HG02973 (cell line): Measurements from ENCODE around the gene SGMS1.
A peak's percentile ranks its signal among the peaks of the same experiment; 100 is the strongest.
"Not testable (repeated sequence)": the region's sequence is repeated elsewhere in the genome, so short reads cannot be mapped to it uniquely, and the experiment has no call there.

Experiments
- ATAC-seq: cut with Tn5 transposase; IDR thresholded peaks from one replicate; pipeline ENCODE4 v1.9.1; 2021; ENCODE audit warnings: moderate library complexity; ENCODE audit not compliant: unreplicated experiment

The SGMS1 gene

DNA sequence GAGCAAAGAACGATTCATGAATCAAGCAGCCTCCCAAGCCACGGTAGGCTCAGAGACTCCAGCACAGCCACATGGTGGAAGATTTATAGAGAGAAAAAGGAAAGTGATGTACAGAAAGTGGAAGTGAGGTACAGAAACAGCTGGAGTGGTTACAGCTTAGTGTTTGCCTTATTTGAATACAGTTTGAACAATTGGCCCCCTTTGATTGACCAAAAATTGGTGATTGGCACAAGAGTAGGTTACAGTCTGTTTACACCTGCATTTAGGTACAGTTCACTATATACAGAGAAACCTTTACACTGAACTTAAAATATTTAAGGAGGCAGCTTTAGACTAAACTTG is 236.1 kb downstream of the SGMS1 start:
- peak; percentile 74 for ATAC-seq

DNA sequence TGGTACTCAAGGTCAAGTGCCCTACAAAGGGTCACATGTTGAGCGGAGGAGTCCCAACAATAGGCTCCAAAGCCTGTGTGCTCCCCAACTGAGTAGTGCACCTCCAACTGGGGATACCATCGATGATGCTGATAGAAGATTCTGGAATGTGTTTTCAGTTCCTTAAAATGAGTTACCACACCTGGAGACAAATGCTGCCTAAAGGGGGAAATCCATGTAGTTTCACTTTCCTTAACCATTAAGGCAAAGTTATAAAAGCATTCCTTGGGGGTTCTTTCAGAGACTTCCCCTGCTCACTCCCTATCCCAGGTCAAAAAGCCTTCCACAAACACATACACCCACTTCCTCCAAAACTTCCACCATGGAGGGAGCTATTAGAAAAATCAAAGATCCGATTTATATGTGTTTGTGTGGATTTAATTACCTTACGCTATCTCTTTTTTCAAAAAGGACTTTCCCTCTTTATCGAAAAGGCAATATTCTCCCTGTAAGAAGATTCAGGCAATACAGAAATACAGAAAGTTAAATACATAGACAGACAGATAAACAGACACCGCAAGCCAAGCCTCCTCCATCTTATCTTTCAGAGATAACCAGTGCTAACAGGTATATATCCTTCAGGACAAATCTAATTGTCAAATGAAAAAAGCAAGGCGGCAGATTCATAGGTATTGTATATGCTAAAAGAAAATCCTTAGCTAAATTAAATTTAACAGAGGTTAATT is 236.6 kb downstream of the SGMS1 start:
- ATAC-seq = no peak

DNA sequence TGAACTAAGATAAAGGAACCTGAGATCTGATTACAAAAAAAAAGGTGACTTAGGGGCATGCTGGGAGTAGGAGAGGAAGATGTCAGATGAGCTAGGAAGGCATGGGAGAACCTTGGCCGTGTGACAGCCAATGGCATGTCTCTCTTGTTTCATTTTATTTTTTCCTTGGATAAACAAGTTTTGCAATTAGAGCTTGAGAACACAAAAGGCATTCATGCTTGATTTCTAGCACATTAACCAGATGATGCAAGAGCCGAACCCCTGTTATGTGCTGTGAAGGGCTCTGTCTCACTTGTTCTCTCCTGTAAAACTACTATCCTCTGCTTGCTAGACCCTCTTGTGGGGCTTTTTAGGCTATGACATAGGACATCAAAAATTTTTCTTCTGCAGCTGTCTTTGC is 238.1 kb downstream of the SGMS1 start:
- ATAC-seq = no peak

DNA sequence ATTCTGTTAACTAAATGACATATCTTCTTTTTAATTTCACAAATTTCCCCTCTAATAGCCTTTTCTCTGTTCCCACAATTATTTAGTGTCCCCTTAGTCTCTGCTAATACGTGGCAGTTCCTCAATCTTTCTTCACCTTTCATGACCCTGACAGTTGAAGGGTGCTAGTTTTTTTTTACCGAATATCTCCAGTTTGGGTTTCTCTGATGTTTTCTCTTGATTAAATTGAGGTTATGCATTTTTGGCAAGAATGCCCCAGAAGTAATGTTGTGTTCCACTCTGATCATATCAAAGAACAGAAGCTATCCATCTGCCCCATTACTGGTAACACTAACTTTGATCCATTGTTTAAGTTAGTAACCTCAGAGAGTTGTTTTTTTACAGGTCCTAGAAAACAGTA is 238.9 kb downstream of the SGMS1 start:
- no peak for ATAC-seq

DNA sequence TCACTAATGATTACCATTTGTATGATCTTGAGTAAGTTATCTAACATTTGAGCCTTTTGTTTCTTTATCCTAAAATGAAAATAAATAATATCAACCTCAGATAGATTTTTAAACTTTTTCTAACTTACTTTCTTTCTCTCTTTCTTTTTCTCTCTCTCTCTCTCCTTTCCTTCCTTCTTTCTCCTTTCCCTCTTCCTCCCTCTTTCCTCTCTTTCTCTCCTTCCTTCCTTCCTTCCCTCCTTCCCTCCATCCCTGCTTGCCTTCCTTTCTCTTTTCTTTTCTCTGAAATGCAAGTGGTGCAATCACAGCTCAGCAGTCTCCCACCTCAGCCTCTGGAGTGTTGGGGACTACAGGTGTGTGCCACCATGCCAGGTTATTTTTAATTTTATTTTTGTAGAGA is 239.5 kb downstream of the SGMS1 start:
- no peak for ATAC-seq

DNA sequence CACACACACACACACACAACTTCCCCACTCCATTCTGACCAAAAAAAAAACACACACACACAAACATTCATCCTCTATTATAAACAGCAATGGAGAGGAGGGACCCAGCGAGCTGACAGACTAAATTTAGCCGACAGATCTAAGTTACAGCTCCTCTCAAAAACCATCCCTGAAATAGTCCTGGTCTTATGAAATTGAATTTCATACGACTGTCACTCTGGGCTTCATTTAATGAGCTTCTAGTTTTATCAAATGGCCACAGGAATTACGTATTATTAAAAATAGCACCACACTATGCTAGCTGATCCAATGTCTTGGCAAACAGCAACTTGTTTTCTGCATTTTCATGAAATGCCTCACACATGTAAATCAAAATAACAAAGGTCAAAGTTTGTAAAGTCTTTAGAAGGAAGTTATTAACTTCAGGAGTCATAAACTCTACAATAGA is 241.2 kb downstream of the SGMS1 start:
- ATAC-seq = no peak

DNA sequence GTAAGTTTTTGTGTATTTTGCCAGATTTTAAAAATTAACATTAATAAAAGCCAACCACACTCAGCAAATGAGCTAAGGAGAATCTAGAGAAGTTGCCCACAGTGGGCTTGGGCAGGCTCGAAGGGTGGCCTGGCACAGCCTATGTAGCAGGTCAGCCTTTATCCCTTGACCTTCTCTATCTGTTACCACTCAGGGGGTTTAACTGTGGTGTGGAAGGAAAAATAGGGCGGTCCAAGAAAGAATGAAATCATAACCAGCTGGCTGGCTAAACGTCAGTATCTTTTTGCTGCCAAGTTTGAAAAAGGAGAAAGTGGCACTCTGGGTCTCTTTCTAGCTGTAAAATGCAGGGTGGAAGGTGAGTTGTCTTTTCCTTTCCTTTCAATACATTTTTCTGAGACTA is 242.1 kb downstream of the SGMS1 start:
- no peak for ATAC-seq

DNA sequence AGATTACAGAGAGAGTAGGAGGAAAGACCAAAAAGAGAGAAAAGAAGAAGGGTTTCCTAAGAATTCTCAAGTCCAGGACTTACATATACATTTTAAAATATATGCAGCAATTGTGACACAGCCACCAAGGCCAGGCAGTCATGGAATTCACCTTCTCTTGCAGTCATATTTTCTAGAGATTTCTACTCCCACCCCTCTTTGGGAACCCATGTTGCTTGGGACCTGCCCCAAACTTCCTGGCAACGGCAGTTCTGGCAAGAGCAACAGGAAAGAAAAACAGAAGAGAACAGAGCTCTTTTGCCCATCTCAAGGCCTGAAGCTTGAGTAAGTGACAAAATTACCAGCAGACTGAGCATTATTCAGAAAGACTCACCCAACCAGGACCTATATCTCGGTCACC is 244.1 kb downstream of the SGMS1 start:
- ATAC-seq = no peak

DNA sequence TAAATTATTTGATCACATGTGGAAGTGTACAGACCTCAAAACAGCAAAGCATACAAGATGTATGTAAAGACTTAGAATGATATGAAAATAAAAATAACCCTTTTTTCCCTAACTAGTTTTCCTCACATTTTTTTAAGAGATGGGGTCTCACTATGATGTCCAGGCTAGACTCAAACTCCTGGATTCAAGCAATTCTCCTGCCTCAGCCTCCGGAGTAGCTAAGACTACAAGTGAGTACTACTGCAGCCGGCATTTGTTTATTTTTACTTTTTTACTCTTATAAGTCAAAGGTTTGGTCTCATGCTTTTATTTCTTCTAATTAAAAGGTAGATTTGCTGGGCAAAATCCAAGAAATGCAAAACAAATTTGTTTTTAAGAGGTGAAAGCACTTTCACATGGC is 248.0 kb downstream of the SGMS1 start:
- no peak for ATAC-seq

DNA sequence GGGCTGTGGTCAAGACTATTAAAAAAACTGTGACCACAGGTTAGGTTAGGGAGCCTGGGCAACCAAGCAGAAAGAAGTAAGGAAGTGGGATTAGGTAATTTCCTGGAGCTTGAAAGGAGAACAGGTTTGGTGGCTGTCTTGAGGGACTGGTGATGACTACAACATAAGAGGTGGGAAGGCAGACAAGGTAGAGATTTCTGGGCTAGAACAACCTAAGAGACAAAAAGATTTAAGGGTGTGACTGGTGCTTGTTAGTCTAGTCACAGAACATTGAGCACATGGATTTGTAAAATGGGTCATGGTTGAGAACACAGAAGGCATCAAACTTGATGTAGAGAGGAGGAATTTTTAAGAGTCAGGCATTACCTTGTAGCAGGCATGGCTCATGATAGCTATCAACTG is 248.7 kb downstream of the SGMS1 start:
- no peak for ATAC-seq

DNA sequence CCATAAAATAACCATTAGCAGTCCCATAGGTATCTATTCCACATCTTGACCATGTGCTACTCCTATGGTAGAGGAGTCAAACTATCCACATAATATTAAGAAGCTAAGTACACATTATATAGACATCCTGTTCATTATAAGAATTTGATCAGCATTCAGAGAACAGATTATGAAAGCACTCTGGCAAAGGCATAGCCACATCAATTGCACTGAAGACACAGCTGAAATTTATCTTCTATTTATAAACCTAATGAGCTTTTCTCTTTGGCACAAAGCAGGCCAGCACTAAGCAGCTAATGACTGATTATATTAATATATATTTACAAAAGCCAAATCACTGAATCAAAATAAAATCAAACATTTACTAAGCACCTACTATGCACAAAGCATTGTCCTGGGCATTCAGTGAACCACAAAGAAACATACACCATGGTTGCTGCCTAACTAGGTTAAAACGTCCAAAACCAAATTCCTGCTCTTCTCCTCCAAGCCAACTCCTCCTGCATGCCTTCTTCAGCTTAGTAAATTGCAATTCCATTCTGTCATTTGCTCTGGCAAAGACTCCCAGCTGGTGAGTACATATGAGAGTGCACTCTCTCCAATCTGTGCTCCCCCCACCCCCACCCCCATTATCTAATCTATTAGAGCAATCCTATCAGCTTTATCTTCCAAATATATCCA is 249.8 kb downstream of the SGMS1 start:
- ATAC-seq = no peak

DNA sequence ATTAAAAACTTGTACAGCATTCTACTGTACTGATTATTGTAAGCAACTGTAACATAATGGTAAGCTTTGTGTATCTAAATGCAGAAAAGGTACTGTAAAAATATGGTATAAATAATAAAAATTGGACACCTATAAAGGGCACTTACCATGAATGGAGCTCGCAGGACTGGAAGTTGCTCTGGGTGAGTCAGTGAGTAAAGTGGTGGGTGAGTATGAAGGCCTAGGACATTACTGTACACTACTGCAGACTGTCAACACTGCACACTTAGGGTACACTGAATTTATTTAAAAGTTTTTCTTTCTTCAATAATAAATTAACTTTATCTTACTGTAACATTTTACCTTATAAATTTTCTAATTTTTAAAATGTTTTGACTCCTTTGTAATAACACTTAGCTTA is 253.8 kb downstream of the SGMS1 start:
- ATAC-seq = no peak

DNA sequence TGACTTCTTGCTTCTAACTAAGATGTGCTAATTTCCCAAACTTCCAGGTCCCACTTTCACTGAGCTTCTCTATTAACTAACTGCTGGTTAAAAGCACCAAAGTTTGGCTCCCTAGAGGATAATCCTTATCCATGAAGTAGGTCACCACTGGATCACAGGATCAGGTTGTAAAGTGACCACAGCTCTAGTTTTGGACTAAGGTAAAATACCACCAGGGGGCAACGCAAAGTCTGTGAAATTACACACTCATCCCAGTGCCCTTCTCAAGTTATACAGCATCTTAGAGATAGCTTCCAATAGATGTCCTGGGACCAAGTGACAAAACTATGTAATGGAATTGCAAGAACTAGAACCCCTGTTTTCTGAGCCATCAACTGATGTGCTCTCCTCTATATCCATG is 256.0 kb downstream of the SGMS1 start:
- ATAC-seq = no peak

DNA sequence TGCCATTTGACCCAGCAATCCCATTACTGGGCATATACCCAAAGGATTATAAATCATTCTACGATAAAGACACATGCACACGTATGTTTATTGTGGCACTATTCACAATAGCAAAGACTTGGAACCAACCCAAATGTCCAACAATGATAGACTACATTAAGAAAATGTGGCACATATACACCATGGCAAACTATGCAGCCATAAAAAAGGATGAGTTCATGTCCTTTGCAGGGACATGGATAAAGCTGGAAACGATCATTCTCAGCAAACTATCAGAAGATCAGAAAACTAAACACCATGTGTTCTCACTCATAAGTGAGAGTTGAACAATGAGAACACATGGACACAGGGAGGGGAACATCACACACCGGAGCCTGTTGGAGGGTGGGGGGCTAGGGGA is 257.3 kb downstream of the SGMS1 start:
- ATAC-seq = not testable (repeated sequence)

DNA sequence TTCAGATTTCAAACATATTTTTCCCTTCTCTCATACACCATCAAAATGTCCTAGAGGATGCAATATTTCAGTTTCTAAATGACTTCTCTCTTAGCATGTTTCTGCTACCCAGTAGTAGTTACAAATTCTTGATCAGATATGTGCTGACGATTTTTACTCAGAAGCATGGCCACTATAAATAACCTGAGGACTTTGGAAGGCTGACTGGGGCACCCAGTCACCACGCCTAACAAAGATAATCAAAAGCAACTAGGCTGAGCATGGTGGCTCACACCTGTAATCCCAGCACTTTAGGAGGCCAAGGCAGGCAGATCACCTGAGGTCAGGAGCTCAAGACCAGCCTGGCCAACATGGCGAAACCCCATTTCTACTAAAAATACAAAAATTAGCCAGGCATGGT is 259.0 kb downstream of the SGMS1 start:
- ATAC-seq = not testable (repeated sequence)

DNA sequence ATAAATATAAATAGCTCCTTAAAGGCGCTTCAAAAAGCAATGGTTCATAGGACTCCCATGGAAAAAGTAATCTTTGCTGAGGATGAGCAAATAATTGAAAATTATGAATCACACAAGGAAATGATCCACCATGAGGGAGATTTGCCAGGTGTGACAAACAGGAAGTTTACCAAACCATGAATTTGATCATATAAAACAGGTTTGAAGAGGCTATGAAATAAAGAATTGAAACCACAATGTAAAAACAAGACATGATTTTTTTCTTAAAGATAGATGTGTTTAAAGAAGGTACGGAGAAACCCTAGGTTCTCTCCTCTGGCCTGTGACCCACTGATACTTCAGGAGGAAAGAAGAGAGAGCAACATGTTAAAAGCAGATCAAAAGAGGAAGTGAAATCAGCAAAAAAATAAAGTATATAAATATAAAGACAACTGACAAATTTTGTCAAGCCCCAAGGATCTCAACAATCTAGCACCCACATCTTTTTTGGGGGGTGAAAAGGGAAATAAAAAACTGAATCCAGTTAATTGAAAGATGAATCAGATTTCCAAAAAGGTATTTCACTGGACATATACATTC is 261.1 kb downstream of the SGMS1 start:
- peak; percentile 70 for ATAC-seq

DNA sequence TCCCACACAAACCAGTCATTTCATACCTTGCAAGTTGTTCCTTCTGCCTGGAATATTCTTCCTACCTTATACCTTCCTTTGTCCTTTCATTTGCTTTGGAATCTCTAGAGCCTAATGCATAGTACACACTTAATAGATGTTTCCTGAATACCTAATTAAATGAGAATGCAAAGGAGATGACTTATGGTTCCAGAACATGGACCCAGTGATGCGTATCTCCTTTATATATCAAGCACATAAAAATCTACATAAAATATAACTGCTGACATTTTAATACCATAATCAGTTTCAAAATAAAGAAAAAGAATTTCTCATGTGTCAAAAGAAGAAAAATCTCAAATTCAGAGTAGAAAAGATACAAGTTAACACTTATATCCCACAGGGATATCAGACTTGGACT is 261.8 kb downstream of the SGMS1 start:
- no peak for ATAC-seq

DNA sequence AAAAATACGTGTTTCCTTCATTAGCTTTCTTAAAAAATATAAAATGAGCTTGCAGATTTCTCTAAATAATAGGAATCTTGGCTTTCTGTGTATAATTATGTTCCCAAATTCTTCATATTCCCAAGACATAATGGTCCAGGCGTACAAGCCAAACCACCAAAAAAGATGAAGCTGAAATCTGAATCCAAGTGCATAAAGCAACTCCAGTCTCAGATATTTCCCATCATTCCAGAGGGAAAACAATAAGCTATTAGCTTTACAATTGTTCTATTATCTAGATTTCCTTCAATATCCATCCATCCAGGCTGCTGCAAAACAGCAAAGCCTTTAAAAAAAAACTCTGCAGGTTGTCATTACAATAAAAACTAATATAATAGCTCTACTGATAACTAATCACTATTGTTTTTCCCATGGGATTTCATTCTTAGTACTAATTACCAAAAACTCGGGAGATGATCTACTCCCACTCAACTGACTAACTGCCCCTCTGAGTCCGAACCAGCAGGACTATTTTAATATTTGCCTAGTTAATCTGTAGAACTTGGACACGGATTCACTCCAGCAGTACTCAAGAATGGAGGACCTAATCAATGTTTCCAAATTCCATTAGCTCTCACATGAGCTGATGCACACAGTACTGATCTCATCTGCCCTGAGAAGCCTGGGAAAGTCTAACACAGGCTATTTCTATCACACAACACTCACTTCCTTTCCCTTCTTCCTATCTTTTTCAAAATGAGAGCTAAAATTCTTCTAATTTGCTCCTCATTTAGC is 263.5 kb downstream of the SGMS1 start:
- no peak for ATAC-seq

DNA sequence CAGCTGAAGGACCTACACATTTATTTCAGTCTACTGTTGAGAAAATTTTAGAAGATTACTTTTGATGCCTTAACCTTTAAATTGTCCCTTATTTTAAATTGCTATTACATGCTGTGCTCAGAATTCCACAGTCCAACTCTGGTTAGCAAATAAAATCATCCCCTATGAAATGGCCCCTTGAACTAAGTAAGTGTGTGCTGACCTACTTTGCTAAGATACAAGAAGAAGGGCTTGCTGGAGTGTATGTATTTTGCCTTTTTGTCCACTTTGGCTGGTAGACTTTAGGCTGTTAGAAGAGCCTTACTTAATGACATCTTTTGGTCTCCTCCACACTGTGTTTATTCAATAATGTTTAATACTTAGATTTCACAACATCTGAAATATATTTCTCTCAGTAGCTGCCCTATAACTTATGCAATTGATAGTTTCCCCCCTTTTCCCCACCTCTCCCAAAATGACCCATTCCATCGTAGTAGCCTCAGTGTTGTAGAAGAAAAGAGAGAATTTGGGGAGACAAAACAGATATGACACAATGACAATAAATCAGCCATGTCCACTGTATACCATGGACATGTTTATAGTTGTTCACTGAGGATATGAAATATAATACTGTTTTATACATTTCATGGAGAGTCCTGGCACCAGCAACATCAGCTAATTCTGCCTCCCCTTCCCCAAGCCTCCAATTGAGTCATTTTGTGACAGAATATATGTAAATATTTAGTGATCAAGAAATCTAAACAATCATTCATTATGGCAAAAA is 264.6 kb downstream of the SGMS1 start:
- ATAC-seq = no peak

DNA sequence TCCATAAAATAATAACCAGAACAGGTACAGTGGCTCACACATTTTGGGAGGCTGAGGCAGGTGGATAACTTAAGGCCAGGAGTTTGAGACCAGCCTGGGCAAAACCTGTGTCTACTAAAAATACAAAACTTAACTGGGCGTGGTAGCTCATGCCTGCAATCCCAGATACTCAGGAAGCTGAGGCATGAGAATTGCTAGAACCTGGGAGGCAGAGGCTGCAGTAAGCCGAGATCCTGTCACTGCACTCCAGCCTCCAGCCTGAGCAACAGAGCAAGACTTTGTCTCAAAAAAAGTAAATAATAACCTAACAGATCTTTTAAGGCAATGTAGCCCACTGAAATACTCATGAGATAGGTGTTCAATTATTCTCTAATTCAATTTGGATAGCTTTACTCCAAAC is 265.3 kb downstream of the SGMS1 start:
- ATAC-seq = no peak

DNA sequence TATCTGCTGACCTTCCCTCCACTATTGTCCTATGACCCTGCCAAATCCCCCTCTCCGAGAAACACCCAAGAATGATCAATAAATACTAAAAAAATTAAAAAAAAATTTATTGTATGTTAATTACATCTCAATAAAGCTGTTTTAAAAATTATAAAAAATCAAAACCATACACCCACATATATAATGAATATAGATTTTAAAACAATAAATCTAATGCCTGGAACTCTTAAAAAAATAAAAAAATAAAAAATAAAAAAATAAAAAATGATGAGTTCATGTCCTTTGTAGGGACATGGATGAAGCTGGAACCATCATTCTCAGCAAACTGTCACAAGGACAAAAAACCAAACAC is 267.3 kb downstream of the SGMS1 start:
- ATAC-seq = not testable (repeated sequence)
